Pulmonary artery endothelial cell (primary cell): ENCODE results near the gene MYO10. TPM values are rescaled to one million over a fixed set of nuclear protein-coding genes. Genes with fewer than 3 reads are reported as not detected.

Source experiments
- DNase-seq: peaks from one replicate; pipeline ENCODE4 v3.0.0-alpha.2; 2011; ENCODE audit warnings: low read depth, low spot score
- total RNA-seq: library from RNA; depleted of rRNA; stranded (reverse); fragments of >200 nt; gene quantifications from 2 replicates; pipeline ENCODE4 v1.2.3, GENCODE V29; 2014

Gene MYO10
- total RNA-seq, 1 donor from 2014 or later, result 105 TPM

DNA sequence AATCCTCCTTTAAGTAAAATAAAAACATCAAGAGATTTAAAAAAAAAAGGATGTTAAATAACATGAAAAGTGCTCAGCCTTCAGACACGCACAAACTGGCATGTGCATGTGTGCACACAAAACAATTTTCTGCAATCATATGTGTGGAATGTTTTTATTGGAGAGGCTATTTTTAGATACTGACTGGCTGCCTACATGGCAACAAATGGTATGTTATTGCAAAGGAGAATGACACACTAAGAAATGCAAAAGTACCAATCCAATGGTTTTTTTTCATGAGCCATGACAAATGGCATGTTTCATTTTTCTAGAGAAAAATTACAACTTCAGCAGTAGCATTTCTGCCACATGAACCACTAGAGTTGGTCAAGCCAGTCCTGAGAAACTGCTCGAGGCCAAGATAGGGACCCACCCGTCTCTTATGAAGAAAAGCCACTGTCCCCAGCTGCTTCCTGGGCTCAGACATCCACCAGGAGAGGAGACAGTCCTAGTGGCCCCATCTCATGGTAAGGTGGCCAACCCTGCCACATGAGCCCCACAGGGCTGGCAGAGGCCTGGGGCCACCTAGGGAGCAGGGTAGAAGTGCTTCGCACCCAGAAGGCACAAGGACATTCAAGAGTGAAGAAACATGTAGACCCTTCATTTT is 116.4 kb downstream of the MYO10 start:
- DNase-seq, result no peak

DNA sequence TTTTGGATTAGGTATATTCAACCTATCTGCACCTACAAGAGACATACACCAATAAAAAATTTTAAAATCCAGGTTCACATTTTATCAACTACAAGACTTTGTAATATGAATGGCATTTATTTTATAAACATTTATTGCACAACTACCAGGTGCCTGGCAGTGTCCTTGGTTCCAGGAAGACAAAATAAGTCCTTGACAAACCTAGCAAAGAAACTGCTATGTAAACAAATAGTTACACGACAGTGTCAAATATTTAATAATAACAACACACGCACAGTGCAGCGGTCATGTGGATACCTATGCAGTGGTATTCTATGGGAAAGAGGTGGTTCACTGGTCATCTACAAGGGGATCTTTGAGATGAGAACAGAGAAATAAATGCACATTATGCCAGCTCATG is 120.7 kb downstream of the MYO10 start:
- no peak for DNase-seq

DNA sequence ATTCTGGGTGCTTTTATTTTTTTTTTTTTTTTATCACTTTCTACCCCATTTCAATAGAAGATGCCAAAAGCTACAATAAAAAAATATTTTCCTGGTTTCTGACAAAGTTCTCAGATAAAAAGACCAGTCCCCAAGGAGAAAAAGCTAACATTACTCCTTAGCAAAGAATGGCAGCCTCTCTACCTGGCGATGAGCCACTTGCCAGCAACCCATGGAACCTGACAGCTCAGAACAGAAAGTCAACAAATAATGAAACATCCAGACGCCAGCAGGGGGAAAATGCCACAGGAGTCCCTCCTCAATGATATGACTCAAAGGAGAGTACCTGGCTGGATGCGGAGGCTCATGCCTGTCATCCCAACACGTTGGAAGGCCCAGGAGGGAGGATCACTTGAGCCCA is 123.2 kb downstream of the MYO10 start:
- DNase-seq, result no peak

DNA sequence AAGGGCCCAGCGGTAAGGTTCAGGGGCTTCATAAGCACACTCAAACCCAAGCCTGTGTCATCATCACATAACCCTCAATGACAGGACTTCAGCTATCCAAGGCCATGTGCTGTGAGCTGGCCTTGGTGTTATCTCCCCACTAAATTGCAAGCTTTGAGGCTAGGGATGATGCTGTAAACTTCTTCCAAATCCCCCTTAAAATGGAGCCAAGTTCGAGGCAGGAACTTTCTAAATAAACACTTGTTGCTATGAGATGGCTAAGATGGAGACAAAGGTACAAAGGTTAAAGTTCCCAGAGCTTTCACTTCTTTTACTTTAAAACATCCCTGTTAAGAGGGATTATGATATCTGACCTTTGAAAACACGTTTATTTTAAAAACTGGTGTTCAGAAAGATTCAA is 123.6 kb downstream of the MYO10 start:
- DNase-seq, result no peak

DNA sequence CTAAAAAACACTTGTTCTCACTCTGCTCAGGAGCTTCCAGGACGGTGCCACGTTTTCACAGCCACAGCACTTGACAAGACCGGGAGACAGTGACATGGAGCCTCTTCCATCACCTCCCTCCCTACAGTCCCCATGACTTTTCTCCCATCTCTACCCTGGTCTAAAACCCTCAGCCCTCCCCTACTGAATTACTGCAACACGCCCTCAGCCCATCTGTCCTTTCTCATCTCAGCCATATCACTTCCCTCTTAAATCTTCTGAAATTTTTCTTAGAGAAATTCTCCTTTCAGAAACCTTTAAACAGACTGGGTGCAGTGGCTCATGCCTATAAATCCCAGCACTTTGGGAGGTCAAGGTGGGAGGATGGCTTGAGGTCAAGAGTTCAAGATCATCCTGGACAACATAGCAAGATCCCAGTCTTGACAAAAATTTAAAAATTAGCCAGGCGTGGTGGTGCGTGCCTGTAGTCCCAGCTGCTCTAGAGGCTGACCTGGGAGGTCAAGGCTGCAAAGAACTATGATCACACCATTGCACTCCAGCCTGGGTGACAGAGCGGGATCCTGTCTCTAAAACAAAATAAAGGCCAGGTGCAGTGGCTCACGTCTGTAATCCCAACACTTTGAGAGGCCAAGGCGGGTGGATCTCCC is 125.8 kb downstream of the MYO10 start:
- DNase-seq, result no peak

DNA sequence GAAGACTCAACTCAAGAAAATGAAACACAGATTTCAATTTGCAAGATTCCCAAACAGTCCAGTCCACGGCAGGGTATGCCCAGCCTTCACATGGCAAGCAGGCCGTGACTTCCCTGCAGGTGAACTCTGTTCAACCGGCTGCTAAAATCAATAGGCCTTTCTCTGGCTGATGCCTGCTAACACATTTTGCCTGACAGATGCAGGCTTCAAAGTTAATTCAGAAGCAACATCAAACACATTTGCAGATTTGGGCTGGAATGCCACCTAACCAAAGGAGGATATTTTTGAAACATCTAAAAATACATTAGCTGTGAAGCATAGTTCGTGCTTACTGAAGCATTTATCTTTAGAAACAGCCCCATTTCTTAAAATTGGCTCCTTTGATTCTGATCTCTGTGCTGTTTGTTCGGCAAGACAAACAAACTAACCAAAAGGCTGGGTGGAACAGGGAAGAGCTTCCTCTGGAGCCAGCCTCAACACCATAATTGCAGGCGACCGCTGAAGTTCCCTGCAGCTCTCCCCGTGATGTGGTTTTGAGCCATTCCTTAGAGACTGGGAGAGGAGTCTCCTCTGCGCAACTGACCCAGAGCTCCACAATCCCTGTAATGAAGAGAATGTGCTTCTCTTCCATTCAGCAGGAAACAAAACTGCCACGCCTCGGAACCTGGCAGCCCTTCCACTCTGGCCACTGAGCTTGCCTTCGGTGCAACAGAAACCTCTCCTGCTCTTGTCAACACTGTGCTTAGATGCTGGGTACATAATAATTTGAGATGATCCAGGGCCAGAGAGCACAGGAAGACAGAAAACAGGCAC is 126.5 kb downstream of the MYO10 start:
- no peak for DNase-seq

DNA sequence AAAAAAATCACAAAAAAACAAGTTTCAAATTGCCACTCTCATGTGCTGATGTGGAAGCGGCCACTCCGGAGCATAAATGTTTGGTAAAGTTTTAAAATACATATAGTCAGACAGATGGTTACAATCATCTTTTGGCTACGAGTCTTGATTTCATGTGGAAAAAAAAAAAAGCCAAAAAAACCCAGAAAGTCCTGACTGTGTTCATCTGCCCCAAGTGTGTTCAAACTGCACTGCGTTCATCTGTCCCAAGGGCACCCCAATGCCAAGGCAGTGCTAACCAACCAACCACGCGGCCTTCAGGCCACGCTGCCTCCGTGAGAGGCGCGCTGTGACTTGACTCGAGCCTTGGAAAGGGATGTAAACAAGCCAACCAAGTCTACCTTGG is 127.1 kb downstream of the MYO10 start:
- no peak for DNase-seq

DNA sequence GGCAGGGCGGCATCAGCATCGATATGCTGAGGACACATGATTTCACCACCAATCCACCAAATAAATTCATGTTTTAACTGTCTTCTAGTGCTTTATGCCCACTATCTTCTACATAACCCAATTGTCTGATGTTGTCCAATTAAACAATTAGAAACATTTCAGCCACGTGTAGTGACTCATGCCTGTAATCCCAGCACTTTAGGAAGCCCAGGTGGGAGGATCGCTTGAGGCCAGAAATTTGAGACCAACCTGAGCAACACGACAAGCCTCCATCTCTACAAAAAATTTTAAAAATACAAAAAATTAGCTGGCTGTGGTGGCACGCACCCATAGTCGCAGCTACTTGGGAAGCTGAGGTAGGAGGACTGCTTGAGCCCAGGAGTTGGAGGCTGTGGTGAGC is 128.1 kb downstream of the MYO10 start:
- DNase-seq, result no peak

DNA sequence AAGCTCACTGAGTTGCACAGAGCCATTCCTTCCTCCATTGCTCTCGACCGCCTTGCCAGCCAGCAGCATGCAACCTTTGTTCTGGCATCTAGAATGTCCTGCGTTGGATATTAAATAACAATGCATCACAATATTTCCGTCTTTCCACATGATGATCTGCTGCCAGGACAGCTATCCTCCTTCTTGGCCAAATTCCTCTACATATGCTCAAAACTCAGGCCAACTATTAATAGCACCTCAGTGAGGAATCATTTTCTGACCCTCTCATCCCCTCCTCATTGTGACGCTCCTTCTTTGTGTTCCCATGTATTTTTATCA is 128.6 kb downstream of the MYO10 start:
- DNase-seq, result no peak

DNA sequence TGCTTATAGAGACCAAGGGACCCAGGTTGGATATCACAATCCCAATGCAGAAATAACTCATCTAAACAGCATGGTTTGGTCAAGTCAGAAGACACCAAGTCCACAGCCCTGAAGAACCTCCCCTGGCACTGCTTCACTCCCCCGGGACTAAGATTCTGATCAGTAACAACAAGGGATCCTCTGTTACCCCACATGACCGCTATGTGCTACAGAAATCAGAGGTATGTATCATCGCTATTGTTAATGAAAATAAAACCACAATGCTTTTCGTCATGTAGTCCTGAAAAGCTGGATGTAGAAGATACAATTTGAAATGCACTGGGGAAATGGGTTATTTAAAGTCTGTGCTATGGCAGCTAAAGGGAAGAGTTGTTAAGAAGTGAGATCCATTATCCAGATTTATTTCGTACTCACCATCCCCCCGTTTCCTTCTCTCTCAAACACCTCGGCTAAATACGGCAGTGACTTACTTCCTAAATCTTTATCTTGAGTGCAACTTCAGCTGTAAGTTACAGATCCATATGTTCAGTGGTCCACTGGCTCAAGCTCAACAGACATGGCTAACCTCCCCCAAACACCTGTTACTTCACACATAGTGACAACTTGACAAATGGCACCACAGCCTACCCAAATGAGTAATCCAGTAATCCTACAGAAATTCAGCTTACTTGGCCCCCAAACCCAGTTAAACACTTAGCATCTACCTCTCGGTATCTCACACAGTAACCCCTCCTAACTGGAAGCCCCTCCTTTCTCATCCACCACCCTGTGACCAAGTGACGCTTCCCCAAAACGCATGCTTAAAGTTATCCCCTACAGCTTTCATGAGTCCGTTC is 129.2 kb downstream of the MYO10 start:
- DNase-seq, result no peak

DNA sequence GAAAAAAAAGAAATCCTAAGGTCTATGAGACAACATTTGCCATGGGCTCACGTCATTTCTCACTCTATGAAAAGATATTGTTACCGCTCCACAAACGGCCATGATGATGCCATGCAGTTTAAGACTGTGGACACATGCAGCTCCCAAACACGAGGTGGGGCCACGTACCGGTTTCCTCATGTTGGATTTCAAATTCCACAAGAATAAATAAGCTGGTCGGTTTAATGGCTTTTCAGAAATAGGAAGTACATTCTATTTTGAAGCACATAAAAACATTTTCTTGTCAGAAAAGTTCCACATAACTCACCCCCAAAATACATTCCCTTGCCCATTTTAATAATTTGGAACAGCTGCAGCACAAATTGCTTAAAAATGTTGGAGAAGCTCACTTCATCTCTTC is 130.6 kb downstream of the MYO10 start:
- no peak for DNase-seq

DNA sequence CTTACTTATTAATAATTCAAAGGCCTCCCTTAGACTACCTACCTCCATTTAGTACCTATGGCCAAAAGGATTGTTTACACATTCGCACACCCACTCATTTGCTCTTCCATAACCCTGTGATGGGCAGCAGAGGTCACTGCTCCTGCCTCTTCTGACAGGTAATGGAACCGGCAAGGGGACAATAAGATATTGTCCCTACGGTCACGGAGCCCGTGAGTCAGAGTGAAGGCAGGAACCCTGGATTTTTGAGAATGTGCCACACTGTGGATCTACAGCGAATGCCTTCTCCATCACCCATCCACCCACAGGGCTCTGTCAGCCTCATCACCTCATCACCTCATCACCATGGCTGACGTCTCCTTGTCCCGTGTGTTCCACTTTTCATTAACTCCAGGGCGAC is 132.3 kb downstream of the MYO10 start:
- DNase-seq, result no peak

DNA sequence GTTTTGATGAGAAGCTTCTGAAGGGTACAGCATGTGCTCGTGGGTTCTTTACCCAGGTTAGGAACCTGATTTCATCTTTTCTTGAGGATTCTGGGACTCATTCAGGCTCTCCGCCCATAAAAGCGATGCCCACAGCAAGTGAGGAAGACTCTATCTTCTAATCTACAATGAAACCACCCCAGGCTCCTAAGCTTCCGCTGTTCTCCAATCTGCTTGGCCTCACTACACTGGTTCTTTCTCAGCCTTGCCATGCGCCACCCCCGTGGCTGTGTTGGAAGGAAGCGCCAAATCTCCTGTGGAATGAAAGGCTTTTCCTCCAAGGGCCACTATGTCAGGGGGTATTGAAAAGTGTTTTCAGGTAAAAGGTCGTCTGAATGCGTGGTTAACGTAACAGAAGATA is 135.6 kb downstream of the MYO10 start:
- no peak for DNase-seq

DNA sequence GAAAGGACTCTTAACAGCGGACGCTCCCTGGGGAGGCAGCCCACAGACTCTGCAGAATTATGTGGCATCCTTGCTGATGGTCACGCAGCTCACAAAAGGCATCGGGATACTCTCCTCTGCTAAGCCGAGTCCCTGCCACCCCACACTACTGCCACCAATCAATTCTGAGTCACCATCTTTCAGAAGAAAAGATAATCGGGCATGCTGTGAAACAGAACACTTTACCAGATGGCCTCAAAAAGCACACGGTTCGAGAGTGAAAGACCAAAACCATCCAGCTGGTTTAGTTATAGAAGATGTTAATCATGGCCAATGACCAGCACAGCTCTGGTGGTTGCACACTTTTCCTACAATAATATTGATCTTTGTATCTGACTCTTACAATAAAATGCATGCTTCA is 136.3 kb downstream of the MYO10 start:
- no peak for DNase-seq

DNA sequence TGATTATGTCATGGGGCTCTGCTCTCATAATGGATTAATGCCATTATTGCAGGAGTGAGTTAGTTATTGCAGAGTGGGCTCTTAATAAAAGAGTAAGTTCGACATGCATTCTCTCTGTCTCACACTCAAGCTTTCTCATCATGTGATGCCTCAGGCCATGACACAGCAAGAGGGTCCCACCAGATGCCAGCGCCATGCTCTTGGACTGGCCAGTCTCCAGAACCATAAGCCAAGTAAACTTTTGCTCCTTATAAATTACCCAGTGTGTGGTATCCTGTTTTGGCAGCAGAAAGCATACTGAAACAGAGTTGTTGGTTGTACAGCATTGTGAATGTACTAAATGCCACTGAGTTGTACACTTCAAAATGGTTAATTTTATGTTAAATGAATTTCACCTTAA is 138.1 kb downstream of the MYO10 start:
- DNase-seq, result no peak

DNA sequence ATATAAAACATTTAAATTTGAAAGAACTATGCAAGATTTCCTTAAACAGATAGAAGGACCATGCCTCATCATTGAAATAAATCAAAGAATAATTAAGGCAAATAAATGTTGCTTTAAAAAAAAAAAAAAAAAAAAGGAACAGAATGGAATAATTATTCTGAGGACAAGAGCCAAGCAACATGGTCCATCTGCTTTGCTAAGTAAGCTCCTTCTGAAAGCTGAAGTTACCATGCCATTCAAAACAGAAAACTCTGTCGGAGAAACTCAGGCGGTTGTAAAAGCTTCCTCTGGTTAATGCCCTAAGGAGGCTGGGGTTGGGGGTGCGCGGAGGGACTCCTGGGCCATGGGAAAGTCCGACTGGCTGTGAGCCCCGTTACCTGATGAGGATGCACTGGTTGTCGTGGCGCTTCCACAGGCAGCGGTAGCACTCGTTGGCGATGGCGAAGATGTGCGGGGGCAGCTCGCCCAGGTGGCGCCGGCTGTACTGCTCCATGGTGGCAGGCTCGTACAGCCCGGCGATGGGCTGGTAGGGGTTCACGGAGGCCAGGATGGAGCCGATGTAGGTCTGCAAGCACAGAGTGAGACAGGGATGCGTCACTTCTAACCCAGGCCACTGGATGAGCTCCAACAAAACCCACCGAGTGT is 141.7 kb downstream of the MYO10 start:
- DNase-seq, result no peak

DNA sequence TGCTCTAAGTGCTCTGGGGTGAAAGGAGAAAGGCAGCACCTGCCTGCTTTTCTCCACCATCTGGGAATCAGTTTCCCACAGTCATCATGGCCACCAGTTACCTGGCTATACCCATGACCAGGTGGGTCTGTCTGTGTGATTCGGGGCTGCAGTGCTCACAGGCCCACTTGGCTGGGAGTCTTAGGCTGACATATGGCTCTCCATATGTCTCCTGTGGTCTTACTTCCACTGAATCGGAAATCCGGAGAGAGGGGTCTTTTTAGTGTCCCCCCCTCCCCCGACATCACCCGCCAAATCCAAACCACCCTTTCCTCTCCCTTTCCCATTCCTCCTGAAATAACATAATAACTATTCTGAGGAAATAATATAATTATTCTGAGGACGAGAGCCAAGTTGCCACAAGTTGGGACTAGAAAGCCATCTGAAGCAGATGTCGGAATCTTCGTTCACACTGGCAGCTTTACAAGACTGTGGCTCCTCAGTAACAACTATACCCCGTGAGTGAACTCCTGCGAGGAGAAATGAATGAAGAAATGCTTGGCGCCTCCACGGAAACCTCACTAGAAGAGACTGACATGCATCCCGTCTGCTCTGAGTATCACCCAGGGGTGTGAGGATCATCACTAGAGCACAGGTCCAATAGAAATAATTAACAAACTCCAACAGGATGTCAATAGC is 143.4 kb downstream of the MYO10 start:
- no peak for DNase-seq

DNA sequence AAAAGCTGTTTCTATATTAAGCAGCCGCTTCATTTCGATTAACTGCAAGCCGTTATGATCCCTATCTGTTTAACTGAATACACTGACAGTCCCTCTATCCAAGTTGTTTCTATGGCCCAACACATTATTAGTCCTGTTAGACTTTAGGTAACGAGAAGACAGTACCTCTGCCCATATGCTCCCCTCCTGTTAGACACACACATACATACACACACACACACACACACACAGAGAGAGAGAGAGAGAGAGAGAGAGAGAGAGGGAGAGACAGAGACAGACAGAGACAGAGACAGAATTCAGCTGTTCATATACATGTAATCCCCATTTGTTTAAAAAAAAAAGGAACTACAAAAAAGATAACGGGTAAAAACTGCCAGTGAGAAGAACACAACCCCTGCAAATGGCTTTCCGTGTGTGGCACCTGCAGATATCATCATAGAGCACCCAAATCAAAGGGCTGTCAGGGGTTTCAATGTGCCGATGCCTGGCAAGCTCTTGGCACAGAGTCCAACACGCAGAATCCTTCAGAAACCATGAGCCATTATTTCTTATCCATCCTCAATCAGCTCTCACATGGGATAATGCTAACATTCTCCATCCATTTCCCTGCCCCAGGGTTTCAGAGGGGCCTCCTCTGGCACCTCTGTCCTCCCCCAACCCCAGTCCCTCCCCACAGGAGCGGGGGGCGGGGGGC is 144.0 kb downstream of the MYO10 start:
- DNase-seq, result no peak

DNA sequence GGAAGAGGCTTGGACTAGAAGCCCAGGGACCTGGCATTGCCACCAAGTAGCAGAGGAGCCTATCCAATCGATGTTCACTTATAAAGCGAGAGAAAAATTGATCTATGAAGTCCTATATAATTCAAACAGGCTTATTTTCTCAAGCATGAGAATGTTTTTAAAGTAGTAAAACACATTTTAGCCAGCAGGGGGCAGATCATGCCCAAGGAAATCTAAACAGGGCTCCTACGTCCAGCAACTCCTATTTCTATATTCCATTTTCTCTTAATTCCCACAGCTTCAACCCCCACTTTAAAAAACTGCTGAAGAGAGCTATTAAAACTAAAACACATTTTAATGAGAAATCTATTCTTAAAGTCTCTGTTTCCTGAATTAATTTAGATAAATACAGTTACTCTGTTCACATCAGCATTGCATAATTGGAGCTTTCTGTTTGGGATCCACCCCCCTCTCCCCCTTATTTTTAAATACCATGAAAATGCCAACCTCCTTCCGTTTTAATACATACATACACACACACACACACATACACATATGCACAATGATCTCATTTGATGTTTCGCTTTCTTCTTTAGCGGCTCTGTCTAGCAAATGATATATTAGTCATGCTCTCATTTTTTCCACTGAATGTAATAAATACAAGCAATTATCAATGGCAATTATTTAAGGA is 144.9 kb downstream of the MYO10 start:
- DNase-seq, result peak; percentile 27

DNA sequence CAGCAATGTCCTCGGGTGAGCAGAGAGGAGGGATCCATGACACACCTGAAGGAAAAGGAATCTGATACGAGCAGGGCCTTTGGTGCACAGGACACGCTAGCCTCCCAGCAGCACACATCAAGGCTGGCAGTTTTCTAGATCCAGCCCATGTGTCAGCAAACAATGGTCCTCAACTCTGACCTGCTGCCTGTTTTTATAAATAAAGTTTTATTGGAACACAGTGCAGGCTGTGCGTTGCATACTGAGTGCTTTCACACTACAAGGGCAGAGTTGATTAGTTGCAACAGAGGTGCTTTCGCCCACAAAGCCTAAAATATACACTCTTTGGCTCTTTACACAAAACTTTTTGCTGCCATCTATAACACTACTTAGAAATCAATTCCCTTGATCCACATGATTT is 147.1 kb downstream of the MYO10 start:
- no peak for DNase-seq
